Inferior parietal cortex (tissue), 1 donor: Measurements from ENCODE around the gene GCK.
A peak's percentile ranks its signal among the peaks of the same experiment; 100 is the strongest.
"Not testable (repeated sequence)": the region's sequence is repeated elsewhere in the genome, so short reads cannot be mapped to it uniquely, and the experiment has no call there.

Source experiments
- DNase-seq: peaks from one replicate; pipeline ENCODE4 v3.0.0-alpha.2; 2016; ENCODE audit errors: extremely low spot score

GCK gene

DNA sequence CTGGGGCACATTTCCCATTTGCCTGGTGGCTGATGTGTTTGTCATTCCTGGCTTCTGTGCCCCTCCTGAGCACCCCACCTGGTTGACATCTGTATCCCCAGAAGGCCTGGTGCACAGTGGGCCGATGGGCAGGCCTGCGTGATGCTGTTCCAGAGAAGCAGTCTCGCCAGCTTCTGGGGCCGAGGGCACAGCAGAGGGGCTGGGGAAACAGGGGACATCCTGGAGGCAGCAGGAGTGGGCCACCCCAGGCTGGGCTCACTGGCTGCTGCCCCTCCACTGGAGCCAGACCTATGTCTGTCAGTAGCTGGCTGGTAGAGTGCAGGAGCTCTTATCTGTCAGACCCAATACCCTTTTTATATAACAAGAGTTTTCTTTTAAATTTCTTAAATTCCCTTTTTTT, 47.2 kb downstream of the GCK start:
- no peak for DNase-seq

DNA sequence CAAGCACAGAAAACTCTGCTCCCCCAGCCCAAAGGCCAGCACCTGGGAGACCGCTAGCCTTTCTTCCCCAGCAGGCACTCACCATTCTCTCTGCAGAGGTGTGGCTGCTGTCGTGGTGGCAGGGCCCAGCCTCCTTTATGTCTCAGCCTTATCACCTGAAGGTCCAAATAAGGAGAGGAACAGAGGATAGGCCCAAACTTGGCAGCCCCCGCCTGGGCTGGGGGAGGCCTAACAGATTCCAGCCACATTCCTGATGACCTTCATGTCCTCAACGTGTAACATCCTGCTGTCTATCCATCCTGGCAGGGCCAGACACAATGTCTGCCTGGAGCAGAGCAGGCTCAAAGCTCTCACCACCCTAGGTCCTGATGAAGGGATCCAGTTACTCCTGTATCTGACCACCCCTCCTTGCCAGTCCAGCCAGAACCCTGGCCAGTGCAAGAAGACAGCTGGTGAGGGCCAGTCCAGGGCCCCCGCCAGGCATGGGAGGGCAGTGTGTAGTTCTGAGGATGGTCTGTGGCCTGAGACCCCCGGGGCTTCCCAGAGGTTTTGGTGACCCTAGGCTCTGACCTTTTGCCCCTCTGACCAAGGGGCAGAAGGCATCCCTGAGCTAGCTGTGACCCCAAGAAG, 47.9 kb downstream of the GCK start, which contains the start of gene MYL7:
TSS of gene MYL7 (minus strand) at position 112 of the 630 bp plus-strand sequence. CDS start at position 85, 27 bp downstream.
- no peak for DNase-seq

DNA sequence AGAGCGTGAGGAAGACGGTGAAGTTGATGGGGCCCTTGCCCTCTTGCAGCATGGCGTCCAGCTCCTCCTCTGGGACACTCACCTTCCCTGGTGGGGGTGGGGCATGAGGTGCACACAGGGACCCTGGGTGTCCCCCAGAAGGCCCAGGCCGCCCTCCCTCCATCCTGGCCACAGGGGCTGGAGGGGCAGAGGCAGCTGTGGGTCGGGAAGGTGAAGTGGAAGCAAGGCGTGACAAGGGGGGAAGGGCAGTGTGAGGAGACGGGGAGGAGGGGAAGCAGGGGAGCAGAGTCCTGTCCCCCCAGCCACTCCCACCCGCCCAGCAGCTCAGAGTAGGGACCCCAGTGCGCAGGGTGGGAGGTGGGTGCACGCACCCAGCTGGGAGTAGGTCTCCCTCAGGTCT, 48.9 kb downstream of the GCK start:
- no peak for DNase-seq

DNA sequence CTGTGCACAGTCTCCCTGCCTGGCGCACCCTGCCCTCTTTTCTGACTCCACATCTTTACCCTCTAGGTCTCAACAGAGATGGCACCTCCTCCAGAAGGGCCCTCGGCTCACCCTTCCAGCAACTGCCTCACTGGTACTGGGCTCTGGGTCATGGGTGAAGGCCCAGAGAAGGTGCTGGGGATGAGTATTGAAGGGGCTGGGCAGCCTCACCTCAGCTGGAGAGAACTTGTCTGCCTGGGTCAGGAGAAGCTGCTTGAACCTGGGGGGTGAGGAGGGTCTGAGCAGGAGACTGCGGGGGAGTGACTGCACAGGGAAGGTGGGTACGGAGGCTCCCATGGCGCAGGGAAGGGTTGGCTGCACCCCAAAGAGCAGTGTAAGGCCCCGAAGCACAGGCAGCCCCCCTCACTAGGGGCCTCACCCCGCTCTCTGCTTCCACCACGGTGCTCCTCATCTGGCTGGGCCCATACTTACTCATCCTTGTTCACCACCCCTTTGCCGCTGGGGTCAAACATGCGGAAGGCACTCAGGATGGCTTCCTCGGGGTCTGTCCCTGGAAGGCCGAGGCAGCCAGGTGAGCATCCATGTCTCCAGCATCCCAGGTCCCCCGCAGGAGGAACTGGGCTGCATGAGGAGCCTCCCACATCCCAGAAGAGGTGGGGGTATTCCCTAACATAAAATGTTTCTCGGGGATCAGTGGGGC, 49.8 kb downstream of the GCK start:
- no peak for DNase-seq

DNA sequence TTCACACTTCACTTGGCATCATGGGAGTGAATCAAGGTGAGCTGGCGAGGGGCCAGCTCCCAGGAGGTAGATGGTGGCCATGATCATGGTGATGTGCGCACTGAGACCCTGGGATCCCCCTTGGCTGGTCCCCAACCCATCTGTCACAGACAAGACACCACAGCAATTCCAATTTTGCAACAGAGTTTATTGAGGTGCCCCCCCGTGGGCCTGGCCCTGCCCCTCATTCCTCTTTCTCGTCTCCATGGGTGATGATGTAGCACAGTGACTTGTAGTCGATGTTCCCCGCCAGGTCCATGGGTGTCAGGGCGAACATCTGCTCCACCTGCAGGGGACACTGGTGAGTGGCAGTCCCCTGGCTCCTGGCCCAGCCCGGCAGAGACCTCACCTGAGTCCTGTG, 50.5 kb downstream of the GCK start:
- DNase-seq: no peak

DNA sequence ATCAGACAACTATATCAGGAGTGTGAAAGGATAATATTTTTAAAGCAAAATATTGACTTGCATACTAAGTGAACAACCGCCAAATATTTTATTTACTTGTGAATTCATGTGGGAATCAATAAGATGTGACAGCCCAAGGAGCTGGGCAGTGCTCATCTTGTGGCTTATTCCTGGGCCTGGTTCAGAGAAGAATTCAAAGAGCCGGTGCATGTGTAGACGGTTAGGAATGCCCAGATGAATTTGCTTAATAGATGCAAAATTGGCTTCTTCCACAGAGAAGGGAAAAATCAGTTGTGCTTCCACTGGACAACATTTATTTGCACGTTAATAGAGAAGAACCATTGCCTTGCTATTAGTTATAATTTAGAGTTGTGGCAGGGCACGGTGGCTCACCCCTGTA, 52.5 kb downstream of the GCK start:
- no peak for DNase-seq

DNA sequence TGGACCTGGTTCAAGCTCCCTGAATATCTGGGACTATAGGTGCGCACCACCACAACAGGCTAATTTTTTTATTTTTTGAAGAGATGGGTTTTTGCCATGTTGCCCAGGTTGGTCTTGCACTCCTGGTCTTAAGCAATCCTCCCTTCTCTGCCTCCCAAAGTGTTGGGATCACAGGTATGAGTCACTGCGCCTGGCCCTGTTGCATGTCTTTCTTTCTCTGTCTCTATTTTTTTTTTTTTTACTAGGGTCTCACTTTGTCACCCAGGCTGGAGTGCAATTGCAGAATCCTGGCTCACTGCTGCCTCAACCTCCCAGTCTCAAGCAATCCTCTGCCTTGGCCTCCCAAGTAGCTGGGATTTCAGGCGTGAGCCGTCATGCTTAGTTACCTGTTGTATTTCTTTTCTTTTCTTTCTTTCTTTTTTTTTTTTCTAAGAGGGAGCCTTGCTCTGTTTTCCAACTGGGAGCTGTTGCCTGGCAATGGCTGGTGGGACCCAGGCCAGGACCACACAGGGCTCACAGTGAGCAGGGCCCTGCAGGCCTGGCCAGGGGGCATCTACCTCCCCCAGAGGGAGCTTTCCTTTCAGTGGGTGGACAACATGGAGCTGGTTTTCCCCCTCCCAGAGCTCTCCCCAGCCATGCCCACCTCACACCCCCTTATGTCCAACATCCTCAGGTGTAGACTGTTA, 54.2 kb downstream of the GCK start:
- DNase-seq: no peak

DNA sequence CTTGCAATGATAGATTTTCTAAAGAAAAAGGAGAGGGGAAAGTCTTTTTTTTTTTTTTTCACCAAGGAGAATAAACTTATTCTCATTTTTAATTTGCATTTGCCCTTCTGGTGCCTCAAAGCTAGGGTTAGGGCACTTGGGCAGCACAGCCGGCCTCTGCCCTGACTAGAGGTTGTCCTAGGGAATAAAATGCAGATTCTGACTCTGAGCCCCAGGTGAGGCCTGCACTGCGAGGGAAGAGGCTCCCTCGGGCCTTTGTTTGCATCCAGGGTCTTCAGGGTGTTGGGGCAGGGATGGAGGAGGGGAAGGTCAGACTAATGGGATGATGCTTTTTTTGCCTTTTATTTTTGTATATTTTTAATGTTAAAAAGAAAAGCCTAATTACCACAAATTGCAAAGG, 55.9 kb downstream of the GCK start:
- no peak for DNase-seq

DNA sequence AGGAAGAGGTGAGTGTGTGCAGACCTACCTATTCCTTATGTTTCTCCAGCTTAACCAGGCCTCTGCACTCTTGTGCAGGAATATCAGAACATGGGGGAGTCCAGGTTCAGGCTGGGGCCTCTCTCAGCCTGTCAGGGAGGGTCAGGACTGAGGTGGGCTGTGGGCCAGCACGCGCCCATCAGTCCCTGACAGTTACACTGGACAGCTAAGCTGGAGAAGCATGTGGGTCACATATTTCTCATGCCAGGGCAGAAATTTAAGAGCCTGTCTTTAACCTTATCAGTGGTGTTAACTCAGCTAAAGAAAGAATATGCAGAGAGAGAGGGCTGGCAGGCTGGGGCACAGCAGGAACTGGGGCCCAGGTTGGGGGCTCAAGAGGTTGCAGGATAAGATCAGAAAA, 57.2 kb downstream of the GCK start:
- no peak for DNase-seq

DNA sequence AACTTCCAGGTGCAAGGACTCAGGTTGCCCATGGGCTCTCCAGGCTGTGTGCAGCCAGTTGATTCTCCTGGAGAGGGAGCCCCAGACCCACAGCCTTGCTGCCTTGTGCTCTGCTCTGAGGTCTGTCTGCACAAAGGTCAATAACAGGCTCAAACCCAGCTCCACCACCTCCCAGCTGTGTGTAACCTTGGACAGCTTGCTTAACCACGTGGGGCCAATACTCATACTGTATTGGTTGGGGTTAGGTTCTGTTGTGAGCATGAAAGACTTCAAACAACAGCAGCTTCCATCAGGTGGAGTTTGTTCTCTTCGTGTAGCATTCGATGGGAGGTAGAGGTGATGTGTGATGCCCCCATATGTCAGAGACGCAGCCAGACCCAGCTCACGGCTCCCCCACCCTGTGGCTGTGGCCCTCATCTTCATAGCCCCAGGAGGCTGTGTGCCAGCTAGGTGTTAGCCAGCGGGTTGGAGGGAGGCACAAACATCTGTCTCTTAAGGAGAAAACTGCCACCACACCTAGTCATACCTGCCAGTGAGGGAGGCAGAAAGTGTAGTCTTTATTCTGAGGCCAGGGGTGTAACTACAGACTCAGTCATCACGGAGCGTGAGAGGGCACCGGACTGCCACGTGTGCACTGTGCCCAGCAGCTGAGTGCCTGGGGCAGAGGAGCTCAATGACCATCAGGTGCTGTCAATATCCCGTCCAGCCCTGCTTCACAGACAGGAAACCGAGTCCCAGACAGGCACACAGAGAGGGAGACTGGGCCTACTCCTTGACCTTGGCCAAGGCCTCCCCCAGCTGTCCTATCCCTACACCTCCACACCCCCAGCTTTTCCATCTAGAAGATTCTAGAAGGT, 57.8 kb downstream of the GCK start:
- DNase-seq: no peak

DNA sequence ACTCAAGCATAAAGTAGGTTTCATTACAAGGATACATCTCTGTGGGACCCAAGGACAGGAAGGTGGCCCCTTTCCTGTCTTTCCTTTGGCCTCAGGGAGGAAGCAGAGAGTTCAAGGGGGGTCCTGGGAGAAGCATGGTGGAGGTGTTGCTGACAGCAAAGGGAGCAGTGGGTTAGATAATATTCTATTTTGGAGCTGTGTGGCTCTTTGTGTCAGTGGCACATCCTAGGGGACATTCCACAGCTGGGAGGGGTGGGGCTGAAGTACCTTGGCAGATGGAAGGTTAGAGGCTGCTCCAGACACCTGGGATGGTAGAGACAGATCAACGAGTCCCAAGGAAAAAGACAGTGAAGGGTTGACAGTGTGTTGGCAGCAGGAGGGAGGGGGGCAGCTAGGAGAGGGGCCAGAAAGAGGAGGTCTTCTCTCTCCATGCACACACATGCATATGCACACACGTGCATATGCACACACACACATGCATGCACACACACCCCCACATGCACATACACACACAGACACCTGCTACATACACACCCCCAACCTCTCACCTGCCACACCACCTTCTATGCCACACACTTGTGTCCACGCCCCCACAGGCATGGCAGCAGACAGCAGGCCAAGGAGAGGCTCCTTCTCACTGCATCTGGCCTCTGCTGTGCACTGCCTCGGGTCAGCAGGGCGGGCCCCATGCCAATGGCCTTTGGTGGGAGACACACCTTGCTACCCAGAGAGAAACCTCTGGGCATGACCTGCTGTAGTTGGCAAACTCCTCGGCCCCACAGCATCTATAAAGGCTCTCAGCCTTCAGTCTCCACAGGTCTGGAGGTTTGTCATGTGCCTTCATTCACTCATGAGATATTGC, 60.3 kb downstream of the GCK start:
- no peak for DNase-seq

DNA sequence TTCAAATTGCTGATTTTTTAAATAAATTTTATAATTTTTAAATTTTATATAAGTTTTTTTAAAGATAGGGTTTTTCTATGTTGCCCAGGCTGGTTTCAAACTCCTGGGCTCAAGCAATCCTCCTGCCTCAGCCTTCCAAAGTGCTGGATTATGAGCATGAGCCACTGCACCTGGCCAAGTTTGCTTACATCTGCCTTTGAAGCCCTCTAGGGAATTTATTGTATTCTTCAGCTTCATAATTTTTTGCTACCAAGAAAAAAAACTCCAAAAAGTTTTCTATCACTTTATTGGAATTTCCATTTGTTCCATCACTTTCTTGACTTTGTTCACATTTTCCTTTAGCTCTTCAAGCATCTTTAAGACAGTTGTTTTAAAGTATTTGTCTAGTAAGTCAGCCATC, 62.1 kb downstream of the GCK start:
- no peak for DNase-seq

DNA sequence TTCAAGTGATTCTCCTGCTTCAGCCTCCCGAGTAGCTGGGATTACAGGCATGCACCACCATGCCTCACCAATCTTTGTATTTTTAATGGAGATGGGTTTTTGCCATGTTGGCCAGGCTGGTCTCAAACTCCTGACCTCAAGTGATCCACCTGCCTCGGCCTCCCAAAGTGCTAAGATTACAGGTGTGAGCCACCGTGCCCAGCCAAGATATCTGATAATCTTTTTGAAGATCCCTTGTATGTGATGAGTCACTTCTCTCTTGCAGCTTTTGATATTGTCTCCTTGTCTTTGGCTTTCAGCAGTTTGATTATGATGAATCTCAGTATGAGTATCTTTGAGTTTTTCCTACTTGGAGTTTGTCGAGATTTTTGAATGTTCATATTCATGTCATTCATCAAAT, 62.7 kb downstream of the GCK start:
- not testable (repeated sequence) for DNase-seq

DNA sequence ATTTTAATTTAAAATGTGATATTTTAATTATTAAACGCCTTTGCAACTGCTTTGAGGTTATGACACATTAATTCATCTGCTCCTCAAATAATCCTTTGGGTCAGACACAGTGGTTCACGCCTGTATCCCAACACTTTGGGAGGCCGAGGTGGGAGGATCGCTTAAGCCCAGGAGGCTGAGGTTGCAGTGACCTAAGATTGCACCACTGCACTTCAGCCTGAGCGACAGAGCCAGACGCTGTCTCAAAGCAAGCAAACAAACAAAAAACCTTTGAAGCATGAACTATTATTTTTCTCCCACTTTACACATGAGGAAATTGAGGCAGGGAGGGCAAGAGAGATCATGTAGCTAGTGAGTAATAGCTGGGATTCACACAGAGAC, 64.4 kb downstream of the GCK start:
- DNase-seq: no peak

DNA sequence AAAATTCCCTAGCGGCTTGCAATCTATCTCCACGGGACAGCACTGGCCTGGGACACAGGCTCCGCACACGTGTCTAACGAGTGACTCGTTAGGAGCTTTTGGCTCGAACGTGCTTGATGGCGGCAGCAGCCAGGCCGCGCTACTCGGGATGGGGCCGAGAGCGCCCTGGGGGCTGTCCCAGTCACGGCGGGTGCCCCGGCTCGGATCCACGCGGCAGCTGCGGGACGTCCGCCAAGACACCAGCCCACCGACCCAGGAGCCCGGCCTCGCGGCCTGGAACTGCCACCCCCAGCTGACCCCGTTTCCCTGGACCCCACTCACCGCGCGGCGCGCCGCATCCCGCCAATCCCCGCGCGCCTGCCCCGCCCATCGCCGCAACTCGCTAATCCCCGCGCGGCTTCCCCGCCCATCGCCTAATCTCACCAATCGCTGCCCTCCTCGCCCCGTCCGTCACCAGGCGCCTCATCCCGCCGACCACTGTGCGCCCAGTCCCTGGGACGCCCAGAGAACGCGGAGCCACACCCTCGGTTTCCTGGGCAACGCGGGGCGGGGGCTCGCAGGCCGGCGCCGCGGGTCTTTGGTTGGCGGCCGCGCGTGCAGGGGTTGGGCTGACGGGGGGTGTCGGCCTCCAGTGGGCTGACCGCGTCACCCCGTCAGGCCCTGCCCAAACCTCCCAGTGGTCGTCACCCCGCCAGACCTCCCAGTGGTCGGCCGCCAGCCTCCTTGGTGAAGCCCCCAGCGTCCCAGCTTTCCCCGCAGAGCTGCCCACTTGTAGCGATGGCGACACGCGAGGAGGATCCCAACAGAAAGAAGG, 65.8 kb downstream of the GCK start, which contains the start of gene POLD2:
TSS of gene POLD2 (minus strand) at position 359 of the 814 bp plus-strand sequence. CDS start 1,495 bp downstream, outside the sequence.
- DNase-seq: peak; percentile 95

DNA sequence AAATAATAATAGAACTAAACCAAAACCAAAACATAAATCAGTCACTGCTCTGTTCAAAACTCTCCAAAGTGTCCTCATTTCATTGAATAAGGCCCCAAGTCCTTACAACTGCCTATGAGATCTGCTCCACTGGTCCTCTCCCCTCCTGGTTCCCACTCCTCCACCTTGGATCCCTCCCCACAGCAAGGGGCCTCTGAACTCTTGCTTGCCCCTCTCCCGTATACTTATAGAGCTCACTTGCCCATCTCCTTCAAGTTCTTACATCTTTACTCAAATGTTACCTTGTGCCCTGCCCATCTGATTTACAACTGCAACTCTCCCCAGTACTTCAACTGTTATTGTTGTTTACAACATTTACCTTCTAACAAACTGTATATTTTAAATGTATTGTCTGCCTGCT, 66.7 kb downstream of the GCK start:
- no peak for DNase-seq

DNA sequence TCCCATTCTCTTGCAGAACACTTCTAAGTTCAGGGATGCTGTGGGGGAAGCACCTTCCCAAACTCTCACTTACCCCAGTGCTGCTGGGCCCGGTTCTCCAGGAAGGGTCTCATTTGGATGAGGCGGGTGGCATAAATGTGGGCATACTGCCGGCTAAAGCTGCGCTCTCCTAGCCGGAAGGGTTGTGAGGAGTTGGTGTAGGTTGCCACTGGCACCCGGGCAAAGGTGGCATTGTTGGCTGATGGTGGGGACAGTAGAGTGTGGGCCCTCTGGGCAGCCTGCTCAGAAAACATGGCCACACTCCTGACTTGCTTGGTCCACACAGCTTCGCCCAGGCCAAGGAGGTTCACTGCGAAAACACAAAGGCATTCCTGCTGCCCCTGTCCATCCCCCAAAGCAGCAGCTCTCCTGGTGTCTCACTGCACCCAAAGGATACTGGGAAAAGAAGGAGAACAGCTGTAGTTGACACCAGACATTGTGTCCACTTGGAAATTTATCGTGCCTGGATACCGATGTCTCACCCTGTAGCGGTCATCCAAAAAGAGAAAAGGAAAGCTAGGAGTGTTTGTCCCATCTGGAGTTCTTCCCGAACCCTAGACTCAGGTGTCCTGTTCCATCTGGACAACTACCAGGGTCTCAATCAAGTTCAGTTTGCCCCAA, 67.3 kb downstream of the GCK start:
- no peak for DNase-seq

DNA sequence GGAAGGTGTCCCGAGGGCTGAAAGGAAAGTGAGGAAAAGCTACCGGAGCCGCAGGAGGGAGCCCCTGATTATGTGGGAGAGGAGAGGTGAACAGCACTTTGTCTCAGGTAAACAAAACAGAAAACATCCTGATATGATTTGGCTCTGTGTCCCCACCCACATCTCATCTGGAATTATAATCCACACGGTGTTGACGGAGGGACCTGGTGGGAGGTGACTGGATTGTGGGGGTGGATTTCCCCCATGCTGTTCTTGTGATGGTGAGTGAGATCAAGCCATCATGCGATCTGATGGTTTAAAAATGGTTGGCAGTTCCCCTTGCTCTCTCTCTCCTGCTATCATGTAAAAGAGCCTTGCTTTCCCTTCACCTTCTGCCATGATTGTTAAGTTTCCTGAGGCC, 68.8 kb downstream of the GCK start:
- no peak for DNase-seq

DNA sequence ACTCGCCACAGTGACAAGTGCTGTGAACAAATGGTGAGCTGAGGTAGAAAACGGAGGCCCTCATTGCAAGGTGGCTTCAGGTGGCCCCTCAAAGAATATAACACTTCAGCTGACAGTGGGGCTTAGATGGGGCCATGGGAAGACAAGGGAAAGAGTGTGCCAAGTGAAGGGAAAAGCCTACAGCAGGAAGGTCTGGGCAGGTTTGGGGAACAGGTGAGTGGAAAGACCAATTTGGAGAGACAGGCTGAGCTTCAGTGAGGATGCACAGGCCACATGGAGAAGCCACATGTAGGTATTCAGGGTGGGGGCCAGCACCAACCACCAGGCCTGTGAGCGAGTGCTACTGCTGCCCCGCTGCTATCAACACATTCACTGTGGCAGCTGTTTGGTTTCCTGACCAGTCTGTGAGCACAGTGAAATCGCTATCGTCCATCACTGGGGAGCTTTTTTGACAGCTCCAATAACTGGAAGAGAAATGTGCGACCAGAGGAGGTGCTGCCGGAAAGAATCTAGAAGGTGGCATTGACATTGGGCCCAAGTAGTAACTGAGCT, 69.3 kb downstream of the GCK start:
- no peak for DNase-seq
